SK-MEL-5 (cell line): Measurements from ENCODE around the gene ZNF791. TPM values are rescaled to one million over a fixed set of nuclear protein-coding genes. Genes with fewer than 3 reads are reported as not detected.
A peak's percentile ranks its signal among the peaks of the same experiment; 100 is the strongest.
"Not testable (repeated sequence)": the region's sequence is repeated elsewhere in the genome, so short reads cannot be mapped to it uniquely, and the experiment has no call there.

Experiments
- DNase-seq: peaks from one replicate; pipeline ENCODE4 v3.0.0-alpha.2; 2016; ENCODE audit warnings: low read depth, low spot score
- in situ Hi-C: cut with HindIII; loops from 2 replicates; pipeline ENCODE4 v1.10.0; 2016; ENCODE audit warnings: low sequenced_read_pairs, high pct_unique_total_duplicates, low pct_unique_long_range_greater_than_20kb
- polyA plus RNA-seq, 2 experiments: library from polyadenylated mRNA; depleted of rRNA; stranded (reverse); fragments of >200 nt; gene quantifications; 2 replicates each; pipeline ENCODE4 v1.2.3, GENCODE V29; 2015
- total RNA-seq: library from RNA; depleted of rRNA; stranded (reverse); fragments of >200 nt; shearing (Covaris generic); gene quantifications from 2 replicates; pipeline ENCODE4 v1.2.3, GENCODE V29; 2014; rRNA removed

The ZNF791 gene
- total RNA-seq = 11.4 and 12.4 TPM in 2 replicates
- 5.8 and 6.2 TPM in 2 replicates for polyA plus RNA-seq (2015; cell fraction: cytosol; rRNA removed)
- 7.2 and 8.4 TPM in 2 replicates for polyA plus RNA-seq (2015; cell fraction: nucleus; rRNA removed)

GRCh38 chr19:12610540-12611360, at the start of gene ZNF791, which contains the start of gene ZNF490:
Gene ZNF791, plus strand, starts transcription at chr19:12610920. Its CDS starts 160 bp downstream, at chr19:12611080.
Gene ZNF490, minus strand, starts transcription at chr19:12610813. Its CDS starts 133 bp downstream, at chr19:12610680.
- DNase-seq = peak; percentile 97
- in situ Hi-C loops = no loop called here

GRCh38 chr19:12564016-12564664, 46.6 kb upstream of the ZNF791 start:
- in situ Hi-C loops = no loop called here
- DNase-seq = peak; percentile 88

GRCh38 chr19:12566380-12566779, 44.3 kb upstream of the ZNF791 start:
- in situ Hi-C loops, DNase-seq: not testable (repeated sequence)

GRCh38 chr19:12567951-12568350, 42.8 kb upstream of the ZNF791 start:
- in situ Hi-C loops = no loop called here
- DNase-seq = no peak

GRCh38 chr19:12574036-12574435, 36.7 kb upstream of the ZNF791 start:
- no peak for DNase-seq
- in situ Hi-C loops = no loop called here

- DNase-seq = no peak
- in situ Hi-C loops = no loop called here
These were observed 32.1 kb upstream of the ZNF791 start for GRCh38 chr19:12578641-12579040.

- in situ Hi-C loops = no loop called here
- no peak for DNase-seq
These were observed 30.5 kb upstream of the ZNF791 start for GRCh38 chr19:12580180-12580694.

- DNase-seq = no peak
- in situ Hi-C loops = no loop called here
These were observed 29.6 kb upstream of the ZNF791 start for GRCh38 chr19:12581100-12581499.

GRCh38 chr19:12596485-12596884, 14.2 kb upstream of the ZNF791 start:
- in situ Hi-C loops = no loop called here
- DNase-seq = no peak

GRCh38 chr19:12596927-12597548, 13.7 kb upstream of the ZNF791 start:
- in situ Hi-C loops = no loop called here

GRCh38 chr19:12597594-12597993, 13.1 kb upstream of the ZNF791 start:
- no peak for DNase-seq
- in situ Hi-C loops = no loop called here

More at GRCh38 chr19:12596927-12597548, 13.7 kb upstream of the ZNF791 start:
- no peak for DNase-seq

- in situ Hi-C loops = no loop called here
- DNase-seq = no peak
These were observed 7.0 kb upstream of the ZNF791 start for GRCh38 chr19:12603714-12604113.

- in situ Hi-C loops = no loop called here
- no peak for DNase-seq
These were observed 3.9 kb upstream of the ZNF791 start for GRCh38 chr19:12606796-12607195.

- in situ Hi-C loops = no loop called here
- no peak for DNase-seq
These were observed 3.1 kb upstream of the ZNF791 start for GRCh38 chr19:12607631-12608030.

GRCh38 chr19:12611361-12611699, 610 bp downstream of the ZNF791 start:
- in situ Hi-C loops = no loop called here
- peak; percentile 69 for DNase-seq

- in situ Hi-C loops = no loop called here
- no peak for DNase-seq
These were observed 6.9 kb downstream of the ZNF791 start for GRCh38 chr19:12617646-12618045.

GRCh38 chr19:12621253-12622024, 10.7 kb downstream of the ZNF791 start:
- in situ Hi-C loops, DNase-seq: not testable (repeated sequence)
